Glutamatergic neuron (in vitro differentiated cells): ENCODE data around the gene RALB. TPM values are rescaled to one million over a fixed set of nuclear protein-coding genes. Genes with fewer than 3 reads are reported as not detected.

Experiments used
- DNase-seq: peaks from one replicate; pipeline ENCODE4 v3.0.0; 2022
- H3K27ac Mint-ChIP-seq: one replicate; pipeline ENCODE4 v1.8.0; 2020; ENCODE audit warnings: mild to moderate bottlenecking, mixed read lengths, inconsistent platforms; ENCODE audit not compliant: unreplicated experiment
- H3K27me3 Mint-ChIP-seq: one replicate; pipeline ENCODE4 v1.8.0; 2020; ENCODE audit warnings: mild to moderate bottlenecking, moderate library complexity, mixed read lengths, inconsistent platforms; ENCODE audit not compliant: unreplicated experiment
- H3K36me3 Mint-ChIP-seq: one replicate; pipeline ENCODE4 v1.8.0; 2020; ENCODE audit warnings: mild to moderate bottlenecking, mixed read lengths, inconsistent platforms; ENCODE audit not compliant: unreplicated experiment
- H3K4me1 Mint-ChIP-seq: one replicate; pipeline ENCODE4 v1.8.0; 2020; ENCODE audit warnings: mild to moderate bottlenecking, low read depth, mixed read lengths, inconsistent platforms; ENCODE audit not compliant: unreplicated experiment
- H3K4me3 Mint-ChIP-seq: one replicate; pipeline ENCODE4 v1.8.0; 2020; ENCODE audit warnings: mild to moderate bottlenecking, mixed read lengths, inconsistent platforms; ENCODE audit not compliant: unreplicated experiment
- H3K9me3 Mint-ChIP-seq: one replicate; pipeline ENCODE4 v1.8.0; 2020; ENCODE audit warnings: mild to moderate bottlenecking, moderate library complexity, mixed read lengths, inconsistent platforms; ENCODE audit not compliant: unreplicated experiment
- total RNA-seq: library from RNA; stranded (reverse); fragmentation: NEBNext Ultra II Directional; extraction: Animal tissue kit (Norgen Biotek cat#: 25700); gene quantifications from one replicate; pipeline ENCODE4 v1.2.1, GENCODE V29; 2021; ENCODE audit not compliant: unreplicated experiment
- TF ChIP-seq, protein P1 (sequence below): fragments of 200-600 bp; sonication (generic); IDR thresholded peaks from one replicate; pipeline ENCODE4 v1.5.0; 2021; ENCODE audit not compliant: partially characterized antibody, unreplicated experiment

RALB gene
- total RNA-seq, 1 donor from 2014 or later: 16.4 TPM

DNA sequence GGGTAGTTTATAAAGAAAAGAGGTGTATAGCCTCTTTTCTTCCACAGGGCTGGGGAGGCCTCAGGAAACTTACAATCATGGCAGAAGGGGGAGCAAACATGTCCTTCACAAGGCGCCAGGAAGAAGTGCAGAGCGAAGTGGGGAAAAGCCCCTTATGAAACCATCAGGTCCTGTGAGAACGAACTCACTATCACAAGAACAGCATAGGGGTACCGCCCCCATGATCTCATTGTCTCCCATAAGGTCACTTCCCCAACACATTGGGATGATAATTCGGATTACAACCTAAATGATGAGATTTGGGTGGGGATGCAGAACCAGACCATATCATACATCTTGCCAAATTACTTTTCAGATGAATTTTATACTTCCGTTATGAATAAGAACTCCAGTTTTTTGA is 32.4 kb downstream of the RALB start:
- no peaks in the 10 kb centered on the region for H3K9me3 Mint-ChIP-seq
- no peak overlapping the region for H3K4me3 Mint-ChIP-seq
- peaks cover 4% of the 10 kb centered on the region for H3K36me3 Mint-ChIP-seq
- H3K27me3 Mint-ChIP-seq: peaks cover 4% of the 10 kb centered on the region
- no peaks in the 10 kb centered on the region for H3K4me1 Mint-ChIP-seq
- H3K27ac Mint-ChIP-seq: no peak overlapping the region
- DNase-seq: no peak
- TF ChIP-seq, protein P1, sequence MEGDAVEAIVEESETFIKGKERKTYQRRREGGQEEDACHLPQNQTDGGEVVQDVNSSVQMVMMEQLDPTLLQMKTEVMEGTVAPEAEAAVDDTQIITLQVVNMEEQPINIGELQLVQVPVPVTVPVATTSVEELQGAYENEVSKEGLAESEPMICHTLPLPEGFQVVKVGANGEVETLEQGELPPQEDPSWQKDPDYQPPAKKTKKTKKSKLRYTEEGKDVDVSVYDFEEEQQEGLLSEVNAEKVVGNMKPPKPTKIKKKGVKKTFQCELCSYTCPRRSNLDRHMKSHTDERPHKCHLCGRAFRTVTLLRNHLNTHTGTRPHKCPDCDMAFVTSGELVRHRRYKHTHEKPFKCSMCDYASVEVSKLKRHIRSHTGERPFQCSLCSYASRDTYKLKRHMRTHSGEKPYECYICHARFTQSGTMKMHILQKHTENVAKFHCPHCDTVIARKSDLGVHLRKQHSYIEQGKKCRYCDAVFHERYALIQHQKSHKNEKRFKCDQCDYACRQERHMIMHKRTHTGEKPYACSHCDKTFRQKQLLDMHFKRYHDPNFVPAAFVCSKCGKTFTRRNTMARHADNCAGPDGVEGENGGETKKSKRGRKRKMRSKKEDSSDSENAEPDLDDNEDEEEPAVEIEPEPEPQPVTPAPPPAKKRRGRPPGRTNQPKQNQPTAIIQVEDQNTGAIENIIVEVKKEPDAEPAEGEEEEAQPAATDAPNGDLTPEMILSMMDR: no peak

DNA sequence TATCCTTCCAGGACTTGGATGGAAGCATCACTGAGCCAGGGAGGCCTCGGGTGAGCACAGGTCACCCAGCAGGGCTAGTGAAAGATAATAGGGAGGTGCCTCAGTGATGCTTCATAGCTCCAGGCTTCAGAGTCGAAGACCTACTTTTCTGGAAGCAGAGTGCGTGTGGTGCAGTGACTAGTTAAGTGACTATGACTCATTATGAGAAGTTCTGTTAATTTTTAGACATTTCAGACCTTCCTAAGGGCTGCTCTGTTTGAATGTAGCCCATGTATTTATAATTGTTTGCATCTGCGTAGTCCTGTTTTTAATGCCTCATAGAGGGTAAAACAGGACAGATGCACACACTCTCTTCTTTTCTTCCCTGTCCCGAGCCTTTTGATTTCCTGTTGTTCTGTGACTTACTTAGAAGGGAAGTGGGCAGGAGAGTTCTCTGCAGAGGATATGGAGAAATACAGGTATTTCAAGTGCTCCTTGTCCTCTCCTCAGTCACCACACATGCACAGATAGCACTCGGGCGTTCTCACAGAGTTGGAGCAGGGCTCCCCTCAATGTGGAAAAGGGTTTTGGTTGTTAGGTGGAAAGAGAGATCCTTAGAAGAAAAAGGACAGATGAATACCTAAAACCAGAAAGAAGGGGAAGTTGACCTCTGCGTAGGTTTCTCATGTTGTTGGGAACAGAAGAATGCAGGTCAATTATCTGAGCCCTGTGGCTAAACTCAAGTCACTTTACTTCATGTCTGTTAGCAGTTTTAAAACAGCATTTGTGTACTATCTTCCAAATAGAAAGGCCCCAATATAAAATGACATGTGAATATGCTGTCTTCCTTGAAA is 34.7 kb downstream of the RALB start:
- TF ChIP-seq, protein P1: no peak
- no peak for DNase-seq
- no peak overlapping the region for H3K4me3 Mint-ChIP-seq
- no peak overlapping the region for H3K27ac Mint-ChIP-seq
- no peaks in the 10 kb centered on the region for H3K4me1 Mint-ChIP-seq
- H3K27me3 Mint-ChIP-seq: peaks cover 3% of the 10 kb centered on the region
- H3K36me3 Mint-ChIP-seq: peaks cover 4% of the 10 kb centered on the region
- H3K9me3 Mint-ChIP-seq: no peaks in the 10 kb centered on the region

DNA sequence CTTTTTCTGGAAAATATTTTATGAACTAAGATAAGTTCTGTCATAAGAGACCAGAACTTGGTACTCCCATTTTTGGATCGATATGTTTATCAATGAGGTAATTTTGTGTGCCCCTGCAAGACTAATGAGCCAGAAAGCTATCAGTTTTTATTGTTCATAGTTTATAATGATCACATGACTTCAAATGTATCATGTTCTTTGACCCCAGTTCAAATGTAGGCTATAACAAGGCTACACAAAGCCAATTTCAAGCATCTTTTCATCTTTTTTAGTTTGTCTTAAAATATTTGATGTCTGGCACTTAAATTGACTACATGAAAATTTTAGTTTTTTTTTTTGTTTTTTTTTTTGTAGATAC is 35.3 kb downstream of the RALB start:
- no peaks in the 10 kb centered on the region for H3K4me1 Mint-ChIP-seq
- no peak for DNase-seq
- H3K27ac Mint-ChIP-seq: no peak overlapping the region
- peaks cover 3% of the 10 kb centered on the region for H3K27me3 Mint-ChIP-seq
- peaks cover 4% of the 10 kb centered on the region for H3K36me3 Mint-ChIP-seq
- TF ChIP-seq, protein P1: no peak
- H3K9me3 Mint-ChIP-seq: no peaks in the 10 kb centered on the region
- H3K4me3 Mint-ChIP-seq: no peak overlapping the region

DNA sequence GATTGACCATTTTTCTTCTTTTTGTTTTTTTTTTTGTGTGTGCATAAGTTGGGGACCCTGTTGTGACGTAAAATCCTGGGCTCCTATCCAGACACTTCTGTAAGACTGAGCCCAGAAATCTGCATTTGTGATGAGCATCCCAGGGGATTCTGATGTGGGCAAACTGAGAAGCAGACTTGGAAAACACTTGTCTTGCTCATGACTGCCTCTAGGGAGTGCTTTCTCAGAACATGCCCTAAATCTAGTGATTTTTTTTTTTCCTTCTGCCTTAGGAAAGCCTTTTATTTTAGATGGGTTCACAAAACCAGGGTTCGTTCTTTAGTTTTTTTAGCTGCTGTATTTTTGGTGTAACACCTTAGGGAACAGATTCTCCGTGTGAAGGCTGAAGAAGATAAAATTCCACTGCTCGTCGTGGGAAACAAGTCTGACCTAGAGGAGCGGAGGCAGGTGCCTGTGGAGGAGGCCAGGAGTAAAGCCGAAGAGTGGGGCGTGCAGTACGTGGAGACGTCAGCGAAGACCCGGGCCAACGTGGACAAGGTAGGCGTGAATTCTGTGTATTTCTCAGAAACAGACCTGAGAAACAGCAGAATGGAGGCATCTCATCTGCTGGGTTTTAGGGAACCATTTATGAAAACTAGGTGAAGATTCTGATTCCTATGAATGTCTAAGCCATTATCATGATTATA is 36.7 kb downstream of the RALB start:
- TF ChIP-seq, protein P1: no peak
- H3K36me3 Mint-ChIP-seq: peaks cover 4% of the 10 kb centered on the region
- no peak for DNase-seq
- H3K4me3 Mint-ChIP-seq: no peak overlapping the region
- no peaks in the 10 kb centered on the region for H3K4me1 Mint-ChIP-seq
- H3K27ac Mint-ChIP-seq: no peak overlapping the region
- H3K27me3 Mint-ChIP-seq: peaks cover 3% of the 10 kb centered on the region
- no peaks in the 10 kb centered on the region for H3K9me3 Mint-ChIP-seq

DNA sequence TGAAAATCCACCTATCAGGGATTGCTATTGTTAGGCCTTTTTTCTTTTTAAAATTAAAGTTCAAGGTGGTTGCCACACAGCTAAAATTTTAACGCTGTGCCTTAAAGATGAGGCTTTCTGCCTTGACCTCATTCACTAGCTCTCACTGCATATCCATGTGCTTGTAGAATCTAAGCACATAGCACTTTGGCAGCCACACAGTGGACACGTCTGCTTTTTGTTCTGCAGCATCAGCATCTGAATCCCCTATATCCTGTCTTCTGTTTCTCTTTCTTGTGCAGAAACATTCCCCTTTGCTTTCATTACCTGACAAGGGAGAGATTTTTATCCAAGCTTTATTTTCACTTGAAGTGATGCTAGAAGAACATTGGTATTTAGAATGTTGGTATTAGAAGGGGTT is 38.1 kb downstream of the RALB start:
- Mint-ChIP-seq H3K9me3 (no peaks in the 10 kb centered on the region), H3K27me3 (no peaks in the 10 kb centered on the region), H3K4me3 (no peak overlapping the region), H3K4me1 (no peaks in the 10 kb centered on the region), H3K27ac (no peak overlapping the region), H3K36me3 (peaks cover 4% of the 10 kb centered on the region)
- no peak for DNase-seq
- TF ChIP-seq, protein P1: no peak
